Left colon (tissue), 2 donors: Measurements from ENCODE around the gene THRSP. TPM values are rescaled to one million over a fixed set of nuclear protein-coding genes. Genes with fewer than 3 reads are reported as not detected.
"Not testable (repeated sequence)": the region's sequence is repeated elsewhere in the genome, so short reads cannot be mapped to it uniquely, and the experiment has no call there.

Experiments used
- ATAC-seq: fragments of 200-7000 bp; cut with Tn5 transposase; one replicate; pipeline ENCODE4 v1.9.1; 2020; ENCODE audit warnings: mild to moderate bottlenecking, moderate library complexity
- DNase-seq, 2 donors: peaks; one replicate each; pipeline ENCODE4 v3.0.0-alpha.2; 2020
- intact Hi-C, 2 donors: fragments of 100-400 bp; cut with DNase I in 1 of 2; cut with micrococcal nuclease in 1 of 2; formaldehyde crosslinking; loops; one replicate each; pipeline versions ENCODE4 v1.11.2 to v1.14.0; 2022; cut with DNase I, micrococcal nuclease
- total RNA-seq, 2 donors: library from RNA; stranded (reverse); fragmentation: NEBNext Ultra II Directional; extraction: Animal tissue kit (Norgen Biotek cat#: 25700); gene quantifications; one replicate each; pipeline ENCODE4 v1.2.1, GENCODE V29; 2021
- donor health status: DM: no; HTN: no; CAD: no.
- donor health status: DM: yes; HTN: yes; CAD: no.

Gene THRSP
- total RNA-seq, 2 donors from 2014 or later: 0.22 TPM; not detected in 1

GRCh38 chr11:78080818-78081495 lies 17.3 kb downstream of the THRSP start:
- intact Hi-C loops: no loop called here
- no peak for DNase-seq
- no peak for ATAC-seq

DNA sequence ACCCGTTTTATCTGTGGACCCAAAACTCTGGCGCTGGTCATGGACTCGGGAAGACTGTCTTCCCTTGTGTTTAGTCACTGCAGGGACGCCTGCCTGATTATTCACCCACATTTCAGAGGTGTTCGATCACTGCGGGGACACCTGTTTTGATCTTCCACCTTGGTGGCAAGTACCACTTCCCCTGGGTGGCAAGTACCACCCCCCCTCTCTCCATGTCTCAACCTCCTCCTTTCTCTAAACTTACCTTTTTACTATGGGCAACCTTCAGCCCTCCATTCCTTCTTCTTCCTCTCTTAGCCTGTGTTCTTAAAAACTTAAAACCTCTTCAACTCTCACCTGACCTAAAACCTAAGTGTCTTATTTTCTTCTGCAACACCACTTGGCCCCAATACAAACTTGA lies 17.9 kb downstream of the THRSP start:
- DNase-seq: no peak
- intact Hi-C loops: no loop called here
- no peak for ATAC-seq

DNA sequence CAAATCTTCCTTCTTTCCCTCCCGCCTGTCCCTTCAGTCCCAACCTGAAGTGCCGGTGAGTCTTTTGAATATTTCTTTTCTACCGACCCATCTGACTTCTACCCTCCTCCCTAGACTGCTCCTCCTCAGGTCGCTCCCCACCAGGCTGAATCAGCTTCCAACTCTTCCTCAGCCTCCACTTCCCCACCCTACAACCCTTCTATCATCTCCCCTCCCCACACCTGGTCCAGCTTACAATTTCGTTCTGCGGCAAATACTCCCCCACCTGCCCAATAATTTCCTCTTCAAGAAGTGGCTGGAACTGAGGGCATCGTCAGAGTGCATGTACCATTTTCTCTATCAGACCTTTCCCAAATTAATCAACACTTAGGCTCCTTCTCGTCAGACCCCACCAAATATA lies 18.5 kb downstream of the THRSP start:
- no peak for DNase-seq

GRCh38 chr11:78083021-78083420 lies 19.4 kb downstream of the THRSP start:
- ATAC-seq: no peak
- intact Hi-C loops: no loop called here
- no peak for DNase-seq

More for the DNA sequence above, 18.5 kb downstream of the THRSP start:
- intact Hi-C loops: no loop called here
- no peak for ATAC-seq

- DNase-seq, ATAC-seq, intact Hi-C loops: not testable (repeated sequence)
Measured at GRCh38 chr11:78084506-78084905, 20.8 kb downstream of the THRSP start.

GRCh38 chr11:78085972-78086371 lies 22.3 kb downstream of the THRSP start:
- DNase-seq (no peak), ATAC-seq (no peak)
- intact Hi-C loops: no loop called here

DNA sequence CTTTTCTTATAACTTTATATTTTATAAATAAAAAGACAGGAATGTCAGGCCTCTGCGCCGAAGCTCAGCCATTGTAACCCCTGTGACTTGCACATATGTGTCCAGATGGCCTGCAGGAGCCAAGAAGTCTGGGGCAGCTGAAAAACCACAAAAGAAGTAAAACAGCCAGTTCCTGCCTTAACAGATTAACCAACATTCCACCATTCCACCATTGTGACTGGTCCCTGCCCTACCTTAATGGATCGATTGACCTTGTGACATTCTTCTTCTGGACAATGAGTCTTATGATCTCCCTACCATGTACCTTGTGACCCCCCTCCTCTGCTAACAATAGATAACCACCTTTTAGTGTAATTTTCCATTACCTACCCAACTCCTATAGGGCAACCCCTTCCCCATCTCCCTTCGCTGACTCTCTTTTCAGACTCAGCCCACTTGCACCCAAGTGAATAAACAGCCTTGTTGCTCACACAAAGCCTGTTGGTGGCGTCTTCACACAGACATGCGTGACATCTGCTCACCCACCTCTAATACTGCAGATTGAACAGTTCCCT lies 22.9 kb downstream of the THRSP start:
- intact Hi-C loops, DNase-seq, ATAC-seq: not testable (repeated sequence)

DNA sequence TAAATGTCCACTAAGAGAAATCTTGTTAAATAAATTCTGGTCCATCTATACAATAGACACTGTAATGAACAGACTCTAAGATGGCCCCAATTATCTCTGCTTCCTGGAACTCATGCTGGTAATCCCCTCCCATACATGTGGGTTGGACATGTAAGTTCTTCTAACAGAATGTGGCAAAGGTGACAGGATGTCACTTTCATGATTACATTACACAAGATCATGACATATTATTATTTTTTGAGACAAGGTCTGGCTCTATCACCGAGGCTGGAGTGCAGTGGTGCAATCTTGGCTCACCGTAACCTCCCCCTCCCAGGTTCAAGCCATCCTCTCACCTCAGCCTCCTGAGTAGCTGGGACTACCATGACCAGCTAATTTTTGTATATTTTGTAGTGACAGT lies 30.6 kb downstream of the THRSP start:
- intact Hi-C loops: no loop called here
- no peak for DNase-seq
- no peak for ATAC-seq

DNA sequence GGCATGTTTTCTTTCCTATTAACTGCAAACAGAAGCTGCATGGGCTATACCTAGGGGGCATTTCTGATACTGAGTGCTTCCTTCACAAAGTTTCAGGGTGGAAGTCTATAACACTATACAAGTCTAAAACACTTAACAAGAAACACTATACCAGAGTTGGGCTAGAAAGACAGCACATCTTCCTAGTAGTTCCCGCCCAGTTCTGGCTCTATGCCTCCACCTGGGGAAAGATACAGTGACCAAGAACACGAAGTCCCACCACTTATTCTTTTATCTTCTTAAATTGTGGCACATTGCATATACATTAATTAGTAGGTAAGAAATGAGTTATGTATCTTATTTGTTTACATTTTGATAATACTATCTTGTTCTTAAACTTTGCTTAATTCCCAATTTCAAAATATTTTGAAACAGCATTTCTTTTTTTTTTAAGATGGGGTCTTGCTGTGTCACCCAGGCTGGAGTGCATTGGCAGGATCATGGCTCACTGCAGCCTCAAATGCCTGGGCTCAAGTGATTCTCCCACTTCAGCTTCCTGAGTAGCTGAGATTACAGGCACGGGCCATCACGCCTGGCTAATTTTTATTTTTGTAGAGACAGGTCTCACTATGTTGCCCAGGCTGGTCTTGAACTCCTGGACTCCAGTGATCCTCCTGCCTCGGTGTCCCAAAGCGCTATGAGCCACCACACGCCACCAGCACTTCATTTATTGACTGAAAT lies 34.2 kb downstream of the THRSP start:
- intact Hi-C loops: no loop called here
- ATAC-seq: no peak
- no peak for DNase-seq

- DNase-seq (no peak), ATAC-seq (no peak)
- intact Hi-C loops: no loop called here
Measured at GRCh38 chr11:78099666-78100065, 36.0 kb downstream of the THRSP start.

DNA sequence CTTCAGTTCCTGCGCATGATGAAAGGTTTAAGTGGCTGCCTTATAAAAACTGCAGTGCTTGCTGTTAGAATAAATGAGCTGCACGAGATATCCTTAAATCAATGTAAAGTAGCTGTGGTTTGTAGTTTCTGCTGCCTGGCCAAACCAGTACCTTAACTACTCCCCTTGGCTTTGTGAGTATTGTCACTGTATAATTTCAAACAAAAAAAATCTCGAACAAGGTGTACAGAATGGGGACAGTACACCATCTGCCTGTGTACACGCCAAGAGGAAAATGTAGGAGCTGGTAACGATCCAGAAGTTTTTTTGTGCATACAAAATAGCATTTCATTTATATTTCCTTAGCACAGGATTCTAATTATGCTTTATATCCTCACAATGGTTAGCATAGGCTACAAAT lies 36.6 kb downstream of the THRSP start:
- intact Hi-C loops: no loop called here
- ATAC-seq (no peak), DNase-seq (no peak)

DNA sequence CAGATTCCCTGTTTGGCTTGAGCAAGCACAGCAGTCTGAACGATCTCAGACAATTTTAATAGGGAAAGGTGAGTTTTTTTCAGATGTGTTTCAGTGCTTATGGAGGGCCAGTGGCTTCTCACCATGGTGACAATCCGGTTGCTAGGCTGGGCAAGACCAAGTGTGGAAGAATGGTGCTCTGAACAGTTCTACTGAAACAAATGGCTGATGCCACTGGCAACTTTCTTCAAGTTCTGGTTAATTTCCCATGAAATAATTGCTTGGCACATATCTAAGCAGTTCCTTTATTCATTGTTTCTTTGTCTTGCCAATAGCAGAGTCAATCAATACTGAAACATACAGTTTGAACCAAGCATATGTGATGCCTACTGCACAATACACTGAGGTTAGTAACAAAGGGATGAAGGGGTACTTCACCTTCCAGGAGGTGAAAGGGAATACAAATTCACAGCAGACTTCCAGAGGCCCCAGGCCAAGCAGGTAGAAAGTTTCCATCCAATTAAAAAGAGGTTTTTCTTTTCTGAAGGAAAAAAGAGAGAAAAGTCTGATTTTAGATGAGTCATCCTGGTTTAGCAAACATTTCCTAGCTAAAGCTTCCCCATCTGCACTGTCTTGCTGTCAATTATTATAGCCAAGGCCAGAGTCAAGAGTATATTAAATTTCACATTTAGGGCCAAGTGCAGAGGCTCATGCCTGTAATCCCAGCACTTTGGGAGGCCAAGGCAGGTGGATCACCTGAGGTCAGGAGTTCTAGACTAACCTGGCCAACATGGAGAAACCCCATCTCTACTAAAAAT lies 37.2 kb downstream of the THRSP start:
- ATAC-seq: no peak
- intact Hi-C loops: no loop called here
- no peak for DNase-seq

DNA sequence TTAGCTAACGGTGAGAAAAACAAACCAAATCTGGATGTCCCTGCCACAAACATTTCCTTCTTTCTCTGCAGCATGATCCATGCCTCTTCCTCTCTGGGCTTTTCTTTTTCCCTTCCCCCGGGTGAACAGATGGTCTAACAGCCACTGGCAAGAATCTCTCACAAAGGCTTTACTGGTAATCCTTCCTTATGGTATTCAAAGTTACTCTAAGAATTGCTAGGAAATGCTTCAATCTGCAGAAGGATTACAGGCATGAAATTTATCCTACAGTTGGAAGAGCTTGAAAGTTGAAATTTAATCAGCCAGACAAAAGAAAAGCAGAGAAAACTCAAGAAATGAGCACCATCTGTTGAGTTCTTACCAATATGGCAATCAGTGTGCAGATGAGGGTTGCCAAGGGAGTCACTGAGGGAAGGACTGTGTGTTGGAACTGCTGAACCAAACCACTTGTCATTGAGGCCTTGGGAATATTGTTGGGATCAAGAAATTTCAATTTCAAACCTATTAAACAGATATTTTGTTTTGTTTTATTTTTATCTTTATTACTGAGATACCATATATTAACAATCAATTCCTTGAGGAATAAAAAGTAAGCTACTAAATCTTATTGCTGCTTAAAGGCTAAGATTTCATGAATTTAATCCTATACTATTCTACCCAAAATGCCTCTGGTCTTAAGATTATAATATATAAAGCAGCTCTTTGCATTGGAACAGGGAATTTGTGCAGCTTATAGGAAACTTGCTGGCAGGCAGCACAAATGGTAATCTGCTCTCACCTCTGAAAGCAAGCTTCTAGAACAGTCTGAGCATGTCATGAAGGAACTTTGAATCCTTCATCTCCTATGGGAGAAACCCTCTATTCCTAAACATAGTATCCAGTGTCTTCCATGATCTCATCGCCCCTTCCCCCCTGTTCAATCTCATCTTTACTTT lies 45.7 kb downstream of the THRSP start:
- no peak for DNase-seq
- intact Hi-C loops: loop anchor here in 1 of 2 donors (2.0 kb wide), 1 partner anchor 17 kb away; no protein-coding TSS in a partner anchor
- ATAC-seq: no peak

- intact Hi-C loops: no loop called here
- no peak for ATAC-seq
Measured at GRCh38 chr11:78110351-78110750, 46.7 kb downstream of the THRSP start.

GRCh38 chr11:78110830-78111229 lies 47.2 kb downstream of the THRSP start:
- intact Hi-C loops: no loop called here

More at GRCh38 chr11:78110351-78110750, 46.7 kb downstream of the THRSP start:
- DNase-seq: no peak

DNA sequence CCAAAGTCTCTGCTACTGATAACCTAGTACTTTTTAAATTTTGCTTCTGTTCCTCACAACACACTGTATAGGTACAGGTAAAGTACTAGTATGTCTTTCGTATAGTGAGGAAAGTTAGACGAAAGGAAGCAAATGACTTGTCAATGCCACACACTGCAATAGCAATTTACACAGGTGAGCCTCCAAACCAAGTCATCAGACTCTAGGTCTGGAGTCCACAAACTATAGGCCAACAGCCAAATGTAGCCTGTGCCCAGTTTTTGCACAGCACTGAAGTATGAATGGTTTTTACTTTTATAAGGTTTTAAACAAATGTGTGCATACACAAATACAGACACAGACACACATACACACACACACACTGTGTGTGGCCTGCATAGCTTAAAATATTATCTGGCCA lies 47.6 kb downstream of the THRSP start:
- intact Hi-C loops: no loop called here
- no peak for ATAC-seq
- DNase-seq: no peak

More at GRCh38 chr11:78110830-78111229, 47.2 kb downstream of the THRSP start:
- no peak for DNase-seq
- no peak for ATAC-seq

DNA sequence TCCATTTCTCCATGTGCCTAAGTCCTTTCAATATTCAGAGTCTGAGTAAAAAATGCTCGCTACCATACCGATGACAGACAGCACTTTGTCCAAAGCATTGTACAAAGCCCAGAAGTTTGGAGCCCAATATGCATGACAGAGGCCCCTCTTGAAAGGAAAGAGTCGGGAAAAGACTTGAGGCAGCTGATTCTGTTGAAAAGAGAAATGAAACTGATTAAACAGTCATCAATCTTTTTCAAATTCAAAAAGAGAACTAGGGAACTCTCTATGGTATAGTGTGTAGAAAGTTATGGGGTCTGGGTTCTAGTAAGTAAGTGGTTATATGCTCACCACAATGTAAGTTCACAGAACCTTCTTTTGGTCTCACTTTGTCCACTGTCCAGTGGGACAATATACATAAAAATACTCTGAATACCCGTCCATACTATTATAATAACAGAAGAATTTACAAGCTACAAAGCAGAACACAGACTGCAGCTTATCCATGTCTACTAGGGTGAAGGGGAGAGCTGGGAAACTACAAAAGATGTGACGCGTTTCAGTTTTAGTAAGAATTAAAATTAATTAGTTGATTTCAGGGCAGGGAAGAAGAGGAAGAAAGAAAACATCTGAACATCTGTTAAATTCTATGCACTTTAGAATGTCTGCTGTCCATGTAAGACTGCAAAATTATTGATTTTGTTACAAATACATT lies 49.1 kb downstream of the THRSP start:
- no peak for ATAC-seq
- intact Hi-C loops: no loop called here
- no peak for DNase-seq
